SK-N-SH treated with all-trans-retinoic acid at 6 μM for 48 hours (cell line): ENCODE results near the gene PGF.

ENCODE experiments used
- BACH2 ChIP-seq: fragments of 250-450 bp; sonication (Bioruptor Pico); IDR thresholded peaks from 2 replicates; pipeline ENCODE4 v1.9.0; 2021; ENCODE audit warnings: mild to moderate bottlenecking, borderline replicate concordance
- CSDC2 ChIP-seq: fragments of 250-450 bp; sonication (Bioruptor Pico); IDR thresholded peaks from 2 replicates; pipeline ENCODE4 v1.5.0; 2020; ENCODE audit warnings: mild to moderate bottlenecking, moderate library complexity
- ZNF8 ChIP-seq: fragments of 450-650 bp; formaldehyde crosslinking; IDR thresholded peaks from 2 replicates; pipeline ENCODE4 v1.5.0; 2020; ENCODE audit warnings: mild to moderate bottlenecking, moderate library complexity
- TF ChIP-seq, protein P1 (sequence below): fragments of 250-450 bp; sonication (Bioruptor Pico); IDR thresholded peaks from 2 replicates; pipeline ENCODE4 v1.5.1; 2020; ENCODE audit warnings: low read depth, mild to moderate bottlenecking, moderate library complexity
- TF ChIP-seq, protein P2 (sequence below): fragments of 250-450 bp; sonication (Bioruptor Pico); IDR thresholded peaks from 2 replicates; pipeline ENCODE4 v1.8.0; 2021; ENCODE audit warnings: low read depth, mild to moderate bottlenecking, moderate library complexity, borderline replicate concordance

DNA sequence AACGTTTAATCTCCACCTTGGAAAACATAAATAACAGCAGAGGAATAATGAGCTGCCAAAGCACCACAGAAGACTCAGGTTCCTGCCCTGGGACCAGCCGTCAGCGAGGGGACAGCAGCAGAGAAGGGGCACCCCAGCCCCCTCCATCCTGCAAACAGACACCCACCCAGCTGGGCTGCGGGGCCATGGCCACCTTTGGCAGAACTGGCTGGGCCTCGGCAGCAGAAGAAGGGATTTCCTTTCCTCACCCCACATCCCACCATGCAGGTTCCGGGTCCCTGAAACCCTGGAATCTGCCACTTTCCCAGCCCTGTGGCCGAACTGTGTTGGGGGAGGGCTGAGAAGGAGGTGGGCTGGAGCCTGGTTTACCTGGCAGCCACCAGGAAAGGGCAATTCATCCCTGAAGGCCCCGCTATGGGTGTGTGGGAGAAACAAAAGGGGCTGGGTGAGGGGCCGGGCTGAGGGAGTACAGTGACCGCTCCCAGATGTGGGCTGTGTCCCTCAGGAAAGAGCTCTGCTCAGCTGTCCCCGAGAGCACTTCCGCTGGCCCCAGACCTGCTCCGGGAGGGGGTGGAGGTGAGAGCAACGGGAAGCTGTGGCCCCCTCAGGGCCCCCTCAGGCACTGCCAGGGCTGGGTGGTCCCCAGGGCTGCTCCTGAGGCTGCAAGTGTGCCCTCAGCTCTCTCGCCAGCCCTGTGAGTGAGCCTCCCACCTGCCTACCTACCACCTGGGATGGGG is 3.8 kb downstream of the PGF start:
- TF ChIP-seq CSDC2 (CRISPR knock-in tag): no peak
- no peak for TF ChIP-seq ZNF8 (CRISPR knock-in tag)
- TF ChIP-seq BACH2: no peak
- TF ChIP-seq, protein P1, sequence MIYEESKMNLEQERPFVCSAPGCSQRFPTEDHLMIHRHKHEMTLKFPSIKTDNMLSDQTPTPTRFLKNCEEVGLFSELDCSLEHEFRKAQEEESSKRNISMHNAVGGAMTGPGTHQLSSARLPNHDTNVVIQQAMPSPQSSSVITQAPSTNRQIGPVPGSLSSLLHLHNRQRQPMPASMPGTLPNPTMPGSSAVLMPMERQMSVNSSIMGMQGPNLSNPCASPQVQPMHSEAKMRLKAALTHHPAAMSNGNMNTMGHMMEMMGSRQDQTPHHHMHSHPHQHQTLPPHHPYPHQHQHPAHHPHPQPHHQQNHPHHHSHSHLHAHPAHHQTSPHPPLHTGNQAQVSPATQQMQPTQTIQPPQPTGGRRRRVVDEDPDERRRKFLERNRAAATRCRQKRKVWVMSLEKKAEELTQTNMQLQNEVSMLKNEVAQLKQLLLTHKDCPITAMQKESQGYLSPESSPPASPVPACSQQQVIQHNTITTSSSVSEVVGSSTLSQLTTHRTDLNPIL (CRISPR knock-in tag): no peak
- TF ChIP-seq, protein P2, sequence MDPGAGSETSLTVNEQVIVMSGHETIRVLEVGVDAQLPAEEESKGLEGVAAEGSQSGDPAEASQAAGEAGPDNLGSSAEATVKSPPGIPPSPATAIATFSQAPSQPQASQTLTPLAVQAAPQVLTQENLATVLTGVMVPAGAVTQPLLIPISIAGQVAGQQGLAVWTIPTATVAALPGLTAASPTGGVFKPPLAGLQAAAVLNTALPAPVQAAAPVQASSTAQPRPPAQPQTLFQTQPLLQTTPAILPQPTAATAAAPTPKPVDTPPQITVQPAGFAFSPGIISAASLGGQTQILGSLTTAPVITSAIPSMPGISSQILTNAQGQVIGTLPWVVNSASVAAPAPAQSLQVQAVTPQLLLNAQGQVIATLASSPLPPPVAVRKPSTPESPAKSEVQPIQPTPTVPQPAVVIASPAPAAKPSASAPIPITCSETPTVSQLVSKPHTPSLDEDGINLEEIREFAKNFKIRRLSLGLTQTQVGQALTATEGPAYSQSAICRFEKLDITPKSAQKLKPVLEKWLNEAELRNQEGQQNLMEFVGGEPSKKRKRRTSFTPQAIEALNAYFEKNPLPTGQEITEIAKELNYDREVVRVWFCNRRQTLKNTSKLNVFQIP (CRISPR knock-in tag): no peak
